GM18499 (cell line): ENCODE results near the gene CBARP.

Experiments
- ATAC-seq: cut with Tn5 transposase; IDR thresholded peaks from one replicate; pipeline ENCODE4 v1.9.1; 2021; ENCODE audit warnings: moderate number of reproducible peaks; ENCODE audit not compliant: insufficient read depth, unreplicated experiment

CBARP gene

GRCh38 chr19:1275976-1276627 is 38.3 kb upstream of the CBARP start:
- no peak for ATAC-seq

- ATAC-seq: peak; percentile 42
These were observed 37.6 kb upstream of the CBARP start, which contains the start of gene FAM174C for GRCh38 chr19:1275260-1275975. Gene FAM174C (plus strand): TSS chr19:1275530. CDS start chr19:1275550, 20 bp downstream.

- no peak for ATAC-seq
These were observed 37.1 kb upstream of the CBARP start for GRCh38 chr19:1274852-1275259.

- ATAC-seq: no peak
These were observed 36.5 kb upstream of the CBARP start for GRCh38 chr19:1274081-1274851.

GRCh38 chr19:1273263-1274041 is 35.6 kb upstream of the CBARP start:
- no peak for ATAC-seq

GRCh38 chr19:1272423-1273262 is 34.8 kb upstream of the CBARP start:
- no peak for ATAC-seq

- no peak for ATAC-seq
These were observed 34.0 kb upstream of the CBARP start for GRCh38 chr19:1271528-1272422.

GRCh38 chr19:1270854-1271527 is 33.2 kb upstream of the CBARP start:
- ATAC-seq: no peak

GRCh38 chr19:1270213-1270853 is 32.5 kb upstream of the CBARP start:
- no peak for ATAC-seq

GRCh38 chr19:1269478-1270212 is 31.8 kb upstream of the CBARP start:
- peak; percentile 8 for ATAC-seq

GRCh38 chr19:1269065-1269477 is 31.3 kb upstream of the CBARP start, which contains the start of gene CIRBP:
Gene CIRBP (plus strand): TSS chr19:1269332. CDS start chr19:1270934, 1,602 bp downstream.
- peak; percentile 36 for ATAC-seq

GRCh38 chr19:1268226-1269064 is 30.6 kb upstream of the CBARP start:
- no peak for ATAC-seq

- no peak for ATAC-seq
These were observed 29.8 kb upstream of the CBARP start for GRCh38 chr19:1267477-1268225.

- no peak for ATAC-seq
These were observed 29.2 kb upstream of the CBARP start for GRCh38 chr19:1266916-1267476.
